ENCODE measurements around the gene PTPN14.

Gene PTPN14

DNA sequence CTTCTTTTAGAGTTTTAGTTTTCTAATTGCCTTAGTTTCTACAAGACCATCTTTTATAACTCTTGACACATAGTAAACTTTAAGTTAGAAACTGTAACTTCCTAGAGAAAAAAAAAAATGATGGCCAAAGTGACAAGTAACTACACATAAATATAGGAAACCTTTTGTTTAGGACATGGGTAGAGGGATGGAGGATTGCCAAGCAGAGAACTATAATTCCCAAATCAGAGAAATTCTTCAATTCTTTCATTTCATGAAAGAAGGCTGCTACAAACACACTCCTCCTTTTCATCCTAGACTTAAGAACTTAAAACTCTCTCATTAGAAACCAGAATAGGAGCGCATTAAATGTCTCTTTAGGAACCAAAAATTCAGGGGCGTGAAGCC lies 125.0 kb downstream of the PTPN14 start:
- H3K4me3 ChIP-seq (ENCODE audit: low read depth, low read length) = no peak overlapping the region
- TF ChIP-seq, protein P1, sequence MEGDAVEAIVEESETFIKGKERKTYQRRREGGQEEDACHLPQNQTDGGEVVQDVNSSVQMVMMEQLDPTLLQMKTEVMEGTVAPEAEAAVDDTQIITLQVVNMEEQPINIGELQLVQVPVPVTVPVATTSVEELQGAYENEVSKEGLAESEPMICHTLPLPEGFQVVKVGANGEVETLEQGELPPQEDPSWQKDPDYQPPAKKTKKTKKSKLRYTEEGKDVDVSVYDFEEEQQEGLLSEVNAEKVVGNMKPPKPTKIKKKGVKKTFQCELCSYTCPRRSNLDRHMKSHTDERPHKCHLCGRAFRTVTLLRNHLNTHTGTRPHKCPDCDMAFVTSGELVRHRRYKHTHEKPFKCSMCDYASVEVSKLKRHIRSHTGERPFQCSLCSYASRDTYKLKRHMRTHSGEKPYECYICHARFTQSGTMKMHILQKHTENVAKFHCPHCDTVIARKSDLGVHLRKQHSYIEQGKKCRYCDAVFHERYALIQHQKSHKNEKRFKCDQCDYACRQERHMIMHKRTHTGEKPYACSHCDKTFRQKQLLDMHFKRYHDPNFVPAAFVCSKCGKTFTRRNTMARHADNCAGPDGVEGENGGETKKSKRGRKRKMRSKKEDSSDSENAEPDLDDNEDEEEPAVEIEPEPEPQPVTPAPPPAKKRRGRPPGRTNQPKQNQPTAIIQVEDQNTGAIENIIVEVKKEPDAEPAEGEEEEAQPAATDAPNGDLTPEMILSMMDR (IDR thresholded peaks at IDR 0.05; ENCODE audit: low read depth, low read length) = no peak
- DNase-seq = no peak
- no peaks in the 10 kb centered on the region for H3K36me3 ChIP-seq
- H3K9me3 ChIP-seq = no peaks in the 10 kb centered on the region
- no peaks in the 10 kb centered on the region for H3K4me1 ChIP-seq
- H3K27me3 ChIP-seq = peaks cover 23% of the 10 kb centered on the region

DNA sequence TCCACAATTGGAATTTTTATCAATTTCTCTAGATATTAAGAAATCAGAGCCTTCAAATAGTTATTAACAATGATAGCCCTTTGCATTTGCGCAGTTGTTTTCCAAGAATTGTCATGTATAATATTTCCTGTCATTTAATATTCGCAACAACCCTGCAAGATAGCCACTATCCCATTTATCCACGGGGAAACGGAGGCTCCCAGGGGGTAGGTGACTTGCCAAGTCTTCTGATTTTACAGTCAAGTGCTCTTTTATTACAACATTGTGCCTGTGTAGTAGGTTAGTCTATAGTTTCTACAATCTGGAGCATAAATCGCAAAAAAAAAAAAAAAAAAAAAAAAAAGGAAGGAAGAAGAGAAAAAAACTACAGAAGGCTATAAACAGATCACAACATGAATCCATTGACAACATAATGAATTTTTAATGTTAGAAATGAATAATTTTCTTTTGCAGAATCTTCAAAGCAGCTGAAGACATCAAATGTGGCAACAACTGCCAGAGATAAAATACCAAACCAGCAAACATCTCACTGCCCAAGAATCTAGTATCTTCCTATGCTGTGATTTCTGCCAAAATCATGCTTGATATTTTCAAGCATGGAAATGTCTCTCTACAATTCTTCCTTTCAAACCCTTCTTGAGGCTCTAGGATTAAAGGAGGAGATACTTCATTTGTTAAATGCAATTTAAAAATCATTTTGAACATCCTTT lies 125.5 kb downstream of the PTPN14 start:
- H3K9me3 ChIP-seq = no peaks in the 10 kb centered on the region
- TF ChIP-seq, protein P1 (IDR thresholded peaks at IDR 0.05; ENCODE audit: low read depth, low read length) = no peak
- no peak for DNase-seq
- peaks cover 20% of the 10 kb centered on the region for H3K27me3 ChIP-seq
- H3K4me3 ChIP-seq (ENCODE audit: low read depth, low read length) = no peak overlapping the region
- H3K36me3 ChIP-seq = no peaks in the 10 kb centered on the region
- no peaks in the 10 kb centered on the region for H3K4me1 ChIP-seq

DNA sequence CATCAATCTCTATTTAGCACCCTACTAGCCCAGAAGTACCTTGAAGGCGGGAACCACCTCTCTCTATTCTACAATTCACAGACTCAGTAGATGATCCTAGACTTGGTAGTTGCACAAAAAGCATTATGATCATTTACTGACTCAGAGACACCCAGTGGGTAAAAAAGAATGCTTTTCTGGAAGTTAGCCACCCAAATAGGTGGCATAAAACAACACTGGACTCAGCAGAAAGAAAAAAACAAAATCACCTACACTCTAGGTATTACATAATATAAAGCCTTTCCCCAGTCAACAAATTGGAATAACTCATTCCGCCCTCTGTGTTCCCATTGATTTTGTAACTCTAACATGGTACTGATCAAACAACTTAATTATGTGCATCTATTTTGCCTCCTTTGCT lies 126.3 kb downstream of the PTPN14 start:
- H3K4me1 ChIP-seq = no peaks in the 10 kb centered on the region
- peaks cover 22% of the 10 kb centered on the region for H3K27me3 ChIP-seq
- DNase-seq = no peak
- TF ChIP-seq, protein P1 (IDR thresholded peaks at IDR 0.05; ENCODE audit: low read depth, low read length) = no peak
- no peak overlapping the region for H3K4me3 ChIP-seq (ENCODE audit: low read depth, low read length)
- no peaks in the 10 kb centered on the region for H3K36me3 ChIP-seq
- no peaks in the 10 kb centered on the region for H3K9me3 ChIP-seq

DNA sequence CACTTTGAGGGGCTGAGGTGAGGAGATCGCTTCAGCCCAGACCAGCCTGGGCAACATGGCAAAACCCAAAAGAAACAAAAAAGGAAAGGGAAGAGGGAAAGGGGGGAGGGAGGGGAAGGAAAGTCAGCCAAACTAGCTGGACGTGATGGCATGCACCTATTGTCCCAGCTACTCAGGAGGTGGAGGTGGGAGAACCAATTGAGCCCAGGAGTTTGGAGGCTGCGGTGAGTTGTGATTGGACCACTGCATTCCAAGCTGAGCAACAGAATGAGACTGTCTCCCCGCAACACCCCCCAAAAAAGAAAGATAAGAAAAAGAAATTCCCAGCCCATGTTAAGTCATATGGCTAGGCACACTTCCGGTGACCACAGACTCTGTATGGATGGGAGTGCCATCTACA lies 128.4 kb downstream of the PTPN14 start:
- TF ChIP-seq, protein P1 (IDR thresholded peaks at IDR 0.05; ENCODE audit: low read depth, low read length) = no peak
- H3K36me3 ChIP-seq = no peaks in the 10 kb centered on the region
- no peak for DNase-seq
- H3K4me1 ChIP-seq = no peaks in the 10 kb centered on the region
- H3K4me3 ChIP-seq (ENCODE audit: low read depth, low read length) = no peak overlapping the region
- no peaks in the 10 kb centered on the region for H3K9me3 ChIP-seq
- peaks cover 39% of the 10 kb centered on the region for H3K27me3 ChIP-seq

DNA sequence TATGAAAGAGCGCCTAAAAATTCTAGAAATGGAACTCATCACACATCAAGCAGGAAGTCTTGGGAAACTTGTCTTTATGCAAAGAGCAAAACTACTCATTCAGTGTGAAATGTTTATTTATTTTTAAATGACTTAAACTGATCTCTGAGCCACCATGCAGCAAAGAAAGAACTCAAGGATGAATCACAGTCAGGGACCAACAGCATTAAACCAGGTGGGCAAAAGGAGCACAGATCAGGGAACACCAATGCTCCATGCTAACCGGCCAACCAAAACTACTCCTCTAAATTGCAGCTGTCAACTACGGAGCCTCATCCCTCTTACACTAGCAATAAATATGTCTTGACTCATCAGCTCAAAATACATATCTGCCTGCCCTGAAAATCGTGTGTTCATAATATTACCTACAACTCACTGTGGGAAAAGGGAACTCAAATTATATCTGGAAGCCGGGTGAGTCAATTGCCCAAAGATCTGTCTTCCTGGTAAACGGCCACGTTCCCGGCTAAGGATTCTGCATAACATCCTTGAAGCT lies 129.2 kb downstream of the PTPN14 start:
- DNase-seq = no peak
- Histone ChIP-seq H3K27me3 (peaks cover 34% of the 10 kb centered on the region), H3K4me3 (ENCODE audit: low read depth, low read length) (no peak overlapping the region), H3K9me3 (no peaks in the 10 kb centered on the region), H3K36me3 (no peaks in the 10 kb centered on the region), H3K4me1 (no peaks in the 10 kb centered on the region)
- TF ChIP-seq, protein P1 (IDR thresholded peaks at IDR 0.05; ENCODE audit: low read depth, low read length) = no peak

DNA sequence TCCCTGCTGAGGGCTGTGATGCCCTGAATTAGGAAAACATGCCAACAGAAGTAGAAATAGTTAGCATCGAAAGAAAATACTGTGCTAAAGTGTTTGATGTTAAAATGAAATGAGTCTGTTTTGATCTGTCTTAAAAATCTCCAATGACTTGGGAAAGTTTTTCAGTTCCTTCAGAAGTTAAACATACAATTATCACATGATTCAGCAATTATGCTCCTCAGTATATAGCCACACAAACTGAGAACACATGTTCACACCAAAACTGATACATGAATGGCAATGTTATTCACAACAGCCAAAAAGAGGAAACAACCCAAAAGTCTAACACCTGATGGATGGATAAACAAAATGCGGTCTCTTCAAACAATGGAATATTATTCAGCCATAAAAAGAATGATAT lies 130.6 kb downstream of the PTPN14 start:
- H3K4me3 ChIP-seq (ENCODE audit: low read depth, low read length) = no peak overlapping the region
- no peaks in the 10 kb centered on the region for H3K36me3 ChIP-seq
- no peaks in the 10 kb centered on the region for H3K4me1 ChIP-seq
- TF ChIP-seq, protein P1 (IDR thresholded peaks at IDR 0.05; ENCODE audit: low read depth, low read length) = no peak
- no peak for DNase-seq
- peaks cover 34% of the 10 kb centered on the region for H3K27me3 ChIP-seq
- no peaks in the 10 kb centered on the region for H3K9me3 ChIP-seq

All from BE2C (cell line).